Measurements from ENCODE around the gene HUS1.

GRCh38 chr7:48011323-48011722 is 31.9 kb upstream of the HUS1 start:
- no peak for TF ChIP-seq EZH2phosphoT487 (IDR thresholded peaks at IDR 0.05; ENCODE audit: low read length)
- no peak for TF ChIP-seq CTCF (IDR thresholded peaks at IDR 0.05; ENCODE audit: low read length)
- TF ChIP-seq EZH2 (optimal IDR thresholded peaks at IDR 0.05; ENCODE audit: low read depth, low read length), result no peak
